Astrocyte of the spinal cord (primary cell): Measurements from ENCODE around the gene RAMAC.

ENCODE experiments used
- DNase-seq: peaks from one replicate; pipeline ENCODE4 v3.0.0; 2011; ENCODE audit warnings: low read depth, low spot score
- H3K4me3 ChIP-seq: 2 replicates; pipeline ENCODE4 v1.5.1; 2011; ENCODE audit warnings: low read depth, mild to moderate bottlenecking, low read length, moderate library complexity
- CTCF ChIP-seq: IDR thresholded peaks from 2 replicates; pipeline ENCODE4 v1.5.1; 2012; ENCODE audit warnings: low read depth, mild to moderate bottlenecking, low read length, inconsistent platforms
- in situ Hi-C: cut with HindIII; loops from 2 replicates; pipeline ENCODE4 v1.10.0; 2017; ENCODE audit warnings: low sequenced_read_pairs

Gene RAMAC

GRCh38 chr15:82966671-82967071 lies 19.3 kb upstream of the RAMAC start:
- TF ChIP-seq CTCF, result no peak
- in situ Hi-C loops, result no loop called here
- no peak for DNase-seq
- H3K4me3 ChIP-seq, result no peak overlapping the region

- TF ChIP-seq CTCF, result no peak
Observed at GRCh38 chr15:82968066-82968465, 17.9 kb upstream of the RAMAC start.

GRCh38 chr15:82969353-82969752 lies 16.7 kb upstream of the RAMAC start:
- in situ Hi-C loops, result no loop called here
- DNase-seq, result no peak
- no peak overlapping the region for H3K4me3 ChIP-seq
- no peak for TF ChIP-seq CTCF

More at GRCh38 chr15:82968066-82968465, 17.9 kb upstream of the RAMAC start:
- peak; percentile 50 for DNase-seq
- in situ Hi-C loops, result no loop called here
- no peak overlapping the region for H3K4me3 ChIP-seq

GRCh38 chr15:82970078-82970686 lies 15.8 kb upstream of the RAMAC start:
- DNase-seq, result no peak
- TF ChIP-seq CTCF, result no peak
- in situ Hi-C loops, result no loop called here
- H3K4me3 ChIP-seq, result no peak overlapping the region

- TF ChIP-seq CTCF, result no peak
- DNase-seq, result no peak
- in situ Hi-C loops, result no loop called here
Observed at GRCh38 chr15:82970696-82971095, 15.3 kb upstream of the RAMAC start.

GRCh38 chr15:82971218-82971984 lies 14.6 kb upstream of the RAMAC start:
- H3K4me3 ChIP-seq, result no peak overlapping the region
- TF ChIP-seq CTCF, result no peak
- in situ Hi-C loops, result no loop called here
- no peak for DNase-seq

More at GRCh38 chr15:82970696-82971095, 15.3 kb upstream of the RAMAC start:
- no peak overlapping the region for H3K4me3 ChIP-seq
